HG03457 (cell line): ENCODE measurements around the gene MACROH2A2.
"Not testable (repeated sequence)": the region's sequence is repeated elsewhere in the genome, so short reads cannot be mapped to it uniquely, and the experiment has no call there.

Experiments used
- ATAC-seq: cut with Tn5 transposase; IDR thresholded peaks from one replicate; pipeline ENCODE4 v1.9.1; 2021; ENCODE audit warnings: moderate number of reproducible peaks; ENCODE audit not compliant: unreplicated experiment

MACROH2A2 gene

GRCh38 chr10:70052462-70053217 lies at the start of gene MACROH2A2:
MACROH2A2 (plus strand) TSS chr10:70052846; CDS start chr10:70075659, 22,813 bp downstream.
- no peak for ATAC-seq

DNA sequence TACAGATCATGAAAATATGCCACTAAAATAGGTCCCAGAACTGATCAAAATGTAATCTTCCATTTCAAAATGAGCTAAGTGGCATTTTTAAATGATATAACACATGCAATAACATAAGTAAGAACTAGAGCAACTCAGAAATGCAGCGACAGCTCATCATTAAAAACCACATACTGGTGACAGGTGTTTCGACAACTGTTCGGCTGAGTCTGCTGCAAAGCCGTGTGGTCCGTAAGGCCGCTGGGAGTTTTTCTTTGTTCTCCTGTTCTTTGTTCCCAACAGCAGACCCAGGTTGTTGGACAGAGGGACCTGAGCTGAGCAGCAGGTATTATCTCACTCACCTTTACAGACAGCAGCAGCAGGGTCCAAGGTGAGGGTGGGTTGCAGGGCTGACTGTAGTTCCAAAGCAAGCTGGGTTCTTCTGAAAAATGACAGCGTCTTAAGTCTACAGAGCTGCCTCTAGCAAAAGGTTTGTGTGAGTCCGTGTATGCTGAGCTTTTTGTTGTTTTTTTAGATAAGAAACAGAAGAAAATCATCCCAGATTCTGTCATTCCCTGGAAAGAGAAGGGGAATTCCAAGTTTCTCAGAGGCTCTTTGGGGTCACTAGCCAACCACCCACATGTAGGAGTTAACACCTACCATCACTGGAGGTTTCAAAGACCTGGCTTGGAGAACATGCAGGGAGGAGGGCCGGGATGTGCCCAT lies 45.4 kb upstream of the MACROH2A2 start:
- no peak for ATAC-seq

DNA sequence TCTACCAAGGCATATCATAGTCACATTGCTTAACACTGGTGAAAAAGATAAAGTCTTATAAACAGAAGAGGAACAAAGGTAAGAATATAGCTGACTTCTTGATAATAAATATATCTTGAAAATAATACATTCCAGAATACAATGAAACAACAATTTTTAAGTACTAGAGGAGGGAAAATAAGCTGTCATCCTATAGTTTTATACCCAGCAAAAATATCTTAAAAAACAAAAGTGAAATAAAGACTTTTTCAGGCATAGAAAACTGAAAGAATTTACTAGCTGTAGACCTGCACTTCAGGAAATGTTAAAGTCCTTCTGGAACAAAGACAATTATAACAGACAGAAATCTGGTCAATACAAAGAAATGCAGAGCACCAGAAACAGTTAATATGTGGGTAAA lies 21.4 kb upstream of the MACROH2A2 start:
- no peak for ATAC-seq

DNA sequence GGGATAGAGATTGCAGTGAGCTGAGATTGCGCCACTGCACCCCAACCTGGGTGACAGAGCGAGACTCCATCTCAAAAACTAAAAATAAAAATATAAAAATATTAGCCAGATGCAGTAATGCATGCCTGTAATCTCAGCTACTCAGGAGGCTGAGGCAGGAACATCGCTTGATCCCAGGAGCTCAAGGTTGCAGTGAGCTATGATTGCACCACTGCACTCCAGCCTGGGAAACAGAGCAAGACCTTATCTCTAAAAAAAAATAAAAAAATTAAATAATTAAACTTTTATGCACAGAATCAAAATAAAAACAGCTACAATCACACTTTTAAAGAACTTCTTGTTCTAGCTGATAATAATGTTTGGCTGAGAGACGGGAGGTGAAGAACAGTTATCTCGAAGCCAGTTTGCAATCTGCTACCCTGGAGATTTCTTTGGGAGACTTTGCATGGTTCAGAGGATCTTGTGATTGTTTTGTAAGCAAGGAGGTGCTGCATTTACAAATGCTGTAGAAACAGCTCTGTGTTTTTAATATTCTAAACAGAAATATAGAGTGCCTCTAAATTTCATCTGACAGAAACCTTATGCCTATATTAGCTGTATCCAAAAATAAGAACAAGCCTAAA lies 19.9 kb upstream of the MACROH2A2 start:
- ATAC-seq: no peak

GRCh38 chr10:70034232-70034631 lies 18.4 kb upstream of the MACROH2A2 start:
- ATAC-seq: no peak

DNA sequence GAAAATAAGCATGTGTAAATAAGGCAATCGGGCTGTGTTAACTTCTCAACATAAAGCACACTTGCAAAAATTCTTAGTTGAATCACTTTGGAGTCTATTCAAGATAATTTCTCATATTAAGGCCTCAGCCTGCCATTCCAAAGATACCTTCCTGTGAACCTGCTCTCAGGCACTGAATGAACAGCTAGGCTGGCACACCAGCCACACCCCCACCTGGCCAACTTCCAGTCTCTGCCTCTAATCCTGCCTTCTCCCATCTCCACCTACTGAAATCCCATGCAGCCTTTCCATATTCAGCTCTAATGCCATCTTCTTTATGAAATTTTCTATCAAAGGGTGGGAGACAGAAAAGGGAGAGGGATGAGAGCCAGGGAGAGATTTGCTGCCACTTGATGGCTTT lies 17.1 kb upstream of the MACROH2A2 start:
- ATAC-seq: no peak

DNA sequence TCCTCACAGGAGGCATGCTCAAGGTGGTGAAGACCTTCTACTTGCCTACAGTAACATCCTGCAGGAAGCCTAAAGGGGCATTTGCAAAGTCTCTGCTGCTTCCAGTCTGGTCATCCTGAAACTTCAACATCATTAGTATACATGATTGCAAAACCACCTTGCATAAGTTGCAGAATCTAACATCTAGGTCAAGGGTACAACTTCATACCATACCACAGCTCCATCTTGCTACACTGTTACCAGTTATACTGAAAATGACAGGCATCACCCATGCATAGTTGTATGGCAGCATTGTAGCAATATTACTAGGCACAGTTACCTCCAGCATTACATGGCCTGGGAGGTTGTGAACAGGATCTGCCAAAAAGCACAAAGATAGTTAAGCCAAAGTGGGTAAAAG lies 13.7 kb upstream of the MACROH2A2 start:
- no peak for ATAC-seq

- ATAC-seq: no peak
These were observed 11.6 kb upstream of the MACROH2A2 start for GRCh38 chr10:70041016-70041415.

DNA sequence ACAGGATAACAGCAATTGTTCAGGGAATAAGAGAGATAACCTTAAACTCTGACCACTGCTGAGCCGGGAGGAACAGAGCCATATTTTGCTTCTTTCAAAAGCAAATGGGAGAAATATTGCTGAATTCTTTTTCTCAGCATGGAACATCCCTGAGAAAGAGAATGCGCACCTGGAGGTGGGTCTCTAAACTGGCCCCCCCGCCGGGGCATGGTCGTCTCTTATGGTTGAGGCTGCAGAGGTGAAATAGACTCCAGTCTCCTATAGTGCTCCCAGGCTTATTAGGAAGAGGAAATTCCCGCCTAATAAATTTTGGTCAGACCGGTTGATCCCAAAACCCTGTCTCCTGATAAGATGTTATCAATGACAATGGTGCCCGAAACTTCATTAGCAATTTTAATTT lies 10.9 kb upstream of the MACROH2A2 start:
- not testable (repeated sequence) for ATAC-seq

GRCh38 chr10:70047066-70047465 lies 5.6 kb upstream of the MACROH2A2 start:
- not testable (repeated sequence) for ATAC-seq

- no peak for ATAC-seq
These were observed 4.5 kb upstream of the MACROH2A2 start for GRCh38 chr10:70048030-70048723.

GRCh38 chr10:70051848-70052247 lies 798 bp upstream of the MACROH2A2 start:
- ATAC-seq: no peak

- ATAC-seq: no peak
These were observed 683 bp downstream of the MACROH2A2 start for GRCh38 chr10:70053218-70053840.

DNA sequence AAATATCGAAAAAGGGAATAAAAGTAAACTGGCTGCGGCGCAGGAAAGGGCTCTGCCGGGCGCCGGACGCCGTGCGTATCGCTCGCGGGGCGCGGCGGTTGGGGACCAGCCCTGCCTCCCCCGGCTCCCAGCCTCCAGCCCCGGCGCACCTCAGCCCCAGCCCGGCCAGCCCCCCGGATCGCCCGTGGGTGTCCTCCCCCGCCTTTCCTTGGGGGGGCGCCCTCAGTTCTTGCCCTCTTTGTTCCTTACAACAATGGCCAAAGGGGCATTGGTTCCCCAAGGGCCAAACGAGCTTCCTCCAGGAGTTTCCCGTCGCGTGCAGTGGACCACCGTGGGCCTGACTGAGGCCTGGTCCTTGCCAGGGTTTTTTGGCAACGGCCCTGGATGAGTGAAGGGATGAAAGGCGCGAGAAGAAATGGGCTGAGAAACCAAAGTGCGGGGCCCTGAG lies 1.2 kb downstream of the MACROH2A2 start:
- no peak for ATAC-seq

DNA sequence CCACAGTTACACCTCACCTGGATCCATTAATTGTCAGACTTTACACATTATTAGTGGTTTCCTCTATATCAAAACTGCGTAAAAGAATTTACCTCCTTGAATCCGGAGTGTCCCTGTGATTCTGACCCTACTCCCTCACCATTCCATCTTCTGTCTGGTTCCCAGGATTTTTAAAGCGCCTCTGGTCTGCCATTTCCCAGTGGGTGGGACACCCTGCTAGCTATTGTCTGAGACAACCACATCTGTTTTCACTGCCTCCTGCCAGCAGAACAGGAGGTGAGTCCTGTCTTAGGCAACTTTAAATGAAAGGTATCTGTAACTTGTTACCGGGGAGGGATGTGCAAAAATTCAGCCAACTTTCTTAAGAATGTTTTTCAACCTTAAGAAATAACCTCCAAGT lies 2.3 kb downstream of the MACROH2A2 start:
- no peak for ATAC-seq

- ATAC-seq: no peak
These were observed 2.9 kb downstream of the MACROH2A2 start for GRCh38 chr10:70055550-70055949.

GRCh38 chr10:70057306-70057705 lies 4.7 kb downstream of the MACROH2A2 start:
- no peak for ATAC-seq

- no peak for ATAC-seq
These were observed 7.7 kb downstream of the MACROH2A2 start for GRCh38 chr10:70060389-70060788.

- ATAC-seq: no peak
These were observed 10.9 kb downstream of the MACROH2A2 start for GRCh38 chr10:70063418-70064098.

- no peak for ATAC-seq
These were observed 11.8 kb downstream of the MACROH2A2 start for GRCh38 chr10:70064486-70064885.
